Measurements from ENCODE around the gene FAM180B.

- no peak for TF ChIP-seq POLR2A (IDR thresholded peaks at IDR 0.05; ENCODE audit: low read length)
- no peak for TF ChIP-seq GATA1 (IDR thresholded peaks at IDR 0.05; ENCODE audit: low read depth, low read length)
These were observed 36.0 kb upstream of the FAM180B start for GRCh38 chr11:47550288-47551047.

Measured in erythroblast (primary cell).